Astrocyte (in vitro differentiated cells and primary cell): ENCODE measurements around the gene RGS17. TPM values are rescaled to one million over a fixed set of nuclear protein-coding genes. Genes with fewer than 3 reads are reported as not detected.

Experiments used
- DNase-seq: peaks from one replicate; pipeline ENCODE4 v3.0.0-alpha.2; 2010; ENCODE audit warnings: low read depth
- FAIRE-seq: peaks from 2 replicates; lab custom pipeline; 2011; peaks lifted over from hg19 to GRCh38; lab: Jason Lieb, UNC
- H2AFZ ChIP-seq: 2 replicates; pipeline ENCODE4 v1.6.0; 2012; ENCODE audit warnings: low read depth, low read length, inconsistent platforms
- H3K27ac ChIP-seq: 2 replicates; pipeline ENCODE4 v1.5.1; 2011; ENCODE audit warnings: low read depth, low read length, inconsistent platforms
- H3K27me3 ChIP-seq: 2 replicates; pipeline ENCODE4 v1.6.0; 2011; ENCODE audit warnings: low read length, inconsistent platforms; ENCODE audit not compliant: insufficient read depth
- H3K36me3 ChIP-seq: 2 replicates; pipeline ENCODE4 v1.5.1; 2011; ENCODE audit warnings: low read length, inconsistent platforms; ENCODE audit not compliant: insufficient read depth
- H3K4me1 ChIP-seq: 2 replicates; pipeline ENCODE4 v1.5.1; 2011; ENCODE audit warnings: low read length, inconsistent platforms; ENCODE audit not compliant: insufficient read depth
- H3K4me2 ChIP-seq: 2 replicates; pipeline ENCODE4 v1.6.0; 2012; ENCODE audit warnings: low read length, inconsistent platforms
- H3K4me3 ChIP-seq: 2 replicates; pipeline ENCODE4 v1.5.1; 2011; ENCODE audit warnings: low read depth, mild to moderate bottlenecking, low read length, inconsistent platforms; ENCODE audit not compliant: insufficient read depth
- H3K79me2 ChIP-seq: 2 replicates; pipeline ENCODE4 v1.6.0; 2012; ENCODE audit warnings: mild to moderate bottlenecking, low read length, inconsistent platforms; ENCODE audit not compliant: insufficient read depth
- H3K9ac ChIP-seq: 2 replicates; pipeline ENCODE4 v1.6.0; 2012; ENCODE audit warnings: mild to moderate bottlenecking, low read length, inconsistent platforms
- H3K9me3 ChIP-seq: 2 replicates; pipeline ENCODE4 v1.5.1; 2012; ENCODE audit warnings: low read depth, mild to moderate bottlenecking, low read length, inconsistent platforms; ENCODE audit not compliant: insufficient read depth
- H4K20me1 ChIP-seq: 2 replicates; pipeline ENCODE4 v1.6.0; 2012; ENCODE audit warnings: low read length, inconsistent platforms; ENCODE audit not compliant: insufficient read depth
- H3K27ac Mint-ChIP-seq: one replicate; pipeline ENCODE4 v1.8.0; 2021; ENCODE audit warnings: mild to moderate bottlenecking, mixed read lengths; ENCODE audit not compliant: unreplicated experiment
- H3K27me3 Mint-ChIP-seq: one replicate; pipeline ENCODE4 v1.8.0; 2021; ENCODE audit warnings: low read depth, mixed read lengths; ENCODE audit not compliant: unreplicated experiment
- H3K36me3 Mint-ChIP-seq: one replicate; pipeline ENCODE4 v1.8.0; 2021; ENCODE audit warnings: low read depth, mixed read lengths; ENCODE audit not compliant: unreplicated experiment
- H3K4me1 Mint-ChIP-seq: one replicate; pipeline ENCODE4 v1.8.0; 2021; ENCODE audit warnings: low read depth, mixed read lengths; ENCODE audit not compliant: unreplicated experiment
- H3K4me3 Mint-ChIP-seq: one replicate; pipeline ENCODE4 v1.8.0; 2021; ENCODE audit warnings: mild to moderate bottlenecking, moderate library complexity, mixed read lengths; ENCODE audit not compliant: unreplicated experiment
- H3K9me3 Mint-ChIP-seq: one replicate; pipeline ENCODE4 v1.8.0; 2021; ENCODE audit warnings: mild to moderate bottlenecking, mixed read lengths; ENCODE audit not compliant: unreplicated experiment
- EZH2 ChIP-seq: IDR thresholded peaks from 2 replicates; pipeline ENCODE4 v1.6.1; 2012; ENCODE audit warnings: mild to moderate bottlenecking, low read length, inconsistent platforms; ENCODE audit not compliant: insufficient read depth
- total RNA-seq: library from RNA; stranded (reverse); gene quantifications from 2 replicates; pipeline ENCODE4 v1.2.1, GENCODE V29; 2021
- TF ChIP-seq, protein P1 (sequence below): IDR thresholded peaks from 2 replicates; pipeline ENCODE4 v1.5.1; 2011; ENCODE audit warnings: low read depth, mild to moderate bottlenecking, inconsistent platforms, low read length, moderate library complexity; ENCODE audit not compliant: insufficient read depth

RGS17 gene
- total RNA-seq, 1 donor from 2014 or later, result 3.4 TPM

DNA sequence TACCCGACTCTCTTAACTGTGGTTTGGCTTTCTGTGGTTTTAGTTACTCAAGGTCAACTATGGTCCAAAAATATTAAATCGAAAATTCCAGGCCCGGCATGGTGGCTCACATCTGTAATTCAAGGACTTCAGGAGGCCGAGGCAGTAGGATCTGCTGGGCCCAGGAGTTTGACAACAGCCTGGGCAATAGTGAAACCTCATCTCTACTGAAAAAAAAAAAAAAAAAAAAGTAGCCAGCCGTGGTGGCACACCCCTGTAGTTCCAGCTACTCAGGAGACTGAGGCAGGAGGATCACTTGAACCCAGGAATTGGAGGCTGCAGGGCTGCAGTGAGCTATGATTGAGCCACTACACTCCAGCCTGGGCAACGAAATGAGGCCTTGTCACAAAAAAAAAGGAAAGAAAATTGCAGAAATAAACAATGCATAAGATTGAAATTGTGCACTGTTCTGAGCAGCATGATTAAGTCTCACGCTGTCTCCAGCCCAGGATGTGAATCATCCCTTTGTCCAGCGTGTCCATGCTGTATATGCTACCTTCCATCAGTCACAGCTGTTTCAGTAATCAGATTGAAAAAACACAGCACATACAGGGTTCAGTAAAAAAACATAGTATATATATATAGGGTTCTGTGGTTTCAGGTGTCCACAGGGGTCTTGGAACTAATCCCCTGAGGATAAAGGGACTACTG, 40.7 kb downstream of the RGS17 start:
- Histone ChIP-seq H3K4me1 (peaks cover 29% of the 10 kb centered on the region), H3K27ac (peak overlapping the region; percentile 59), H3K36me3 (no peaks in the 10 kb centered on the region), H4K20me1 (no peaks in the 10 kb centered on the region), H3K4me3 (peak overlapping the region; percentile 7), H3K9ac (peak overlapping the region; percentile 47), H3K79me2 (no peaks in the 10 kb centered on the region), H2AFZ (peak overlapping the region; percentile 46), H3K9me3 (no peaks in the 10 kb centered on the region), H3K4me2 (peak overlapping the region; percentile 77), H3K27me3 (no peaks in the 10 kb centered on the region)
- Mint-ChIP-seq H3K4me1 (peaks cover 34% of the 10 kb centered on the region), H3K27me3 (no peaks in the 10 kb centered on the region), H3K36me3 (no peaks in the 10 kb centered on the region), H3K9me3 (no peaks in the 10 kb centered on the region), H3K27ac (peak overlapping the region; percentile 91), H3K4me3 (no peak overlapping the region)
- FAIRE-seq (no peak), DNase-seq (peak; percentile 86)
- TF ChIP-seq EZH2, result no peak
- TF ChIP-seq, protein P1, sequence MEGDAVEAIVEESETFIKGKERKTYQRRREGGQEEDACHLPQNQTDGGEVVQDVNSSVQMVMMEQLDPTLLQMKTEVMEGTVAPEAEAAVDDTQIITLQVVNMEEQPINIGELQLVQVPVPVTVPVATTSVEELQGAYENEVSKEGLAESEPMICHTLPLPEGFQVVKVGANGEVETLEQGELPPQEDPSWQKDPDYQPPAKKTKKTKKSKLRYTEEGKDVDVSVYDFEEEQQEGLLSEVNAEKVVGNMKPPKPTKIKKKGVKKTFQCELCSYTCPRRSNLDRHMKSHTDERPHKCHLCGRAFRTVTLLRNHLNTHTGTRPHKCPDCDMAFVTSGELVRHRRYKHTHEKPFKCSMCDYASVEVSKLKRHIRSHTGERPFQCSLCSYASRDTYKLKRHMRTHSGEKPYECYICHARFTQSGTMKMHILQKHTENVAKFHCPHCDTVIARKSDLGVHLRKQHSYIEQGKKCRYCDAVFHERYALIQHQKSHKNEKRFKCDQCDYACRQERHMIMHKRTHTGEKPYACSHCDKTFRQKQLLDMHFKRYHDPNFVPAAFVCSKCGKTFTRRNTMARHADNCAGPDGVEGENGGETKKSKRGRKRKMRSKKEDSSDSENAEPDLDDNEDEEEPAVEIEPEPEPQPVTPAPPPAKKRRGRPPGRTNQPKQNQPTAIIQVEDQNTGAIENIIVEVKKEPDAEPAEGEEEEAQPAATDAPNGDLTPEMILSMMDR, result no peak

DNA sequence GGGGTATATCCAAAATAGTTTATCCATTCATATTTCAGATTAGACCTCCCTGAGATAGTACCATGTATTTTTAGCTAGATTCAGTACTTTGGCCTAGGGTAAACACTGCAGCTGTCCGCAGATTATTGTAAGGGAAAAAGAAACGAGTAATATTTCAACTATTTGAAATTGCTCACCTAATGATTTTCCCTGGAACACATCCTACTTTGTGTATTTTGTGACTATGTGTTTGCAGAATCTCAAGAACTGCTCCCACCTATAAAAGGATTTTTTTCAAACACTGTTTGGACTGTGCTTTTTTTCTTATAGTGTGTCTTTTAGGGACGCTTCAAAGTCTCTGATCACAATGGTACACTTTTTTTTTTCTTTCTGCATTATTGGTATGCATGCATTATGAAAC, 42.3 kb downstream of the RGS17 start:
- TF ChIP-seq EZH2, result no peak
- TF ChIP-seq, protein P1, result no peak
- H3K27me3 Mint-ChIP-seq, result no peaks in the 10 kb centered on the region
- no peaks in the 10 kb centered on the region for H3K27me3 ChIP-seq
- H3K27ac ChIP-seq, result no peak overlapping the region
- FAIRE-seq, result no peak
- H3K4me1 ChIP-seq, result peaks cover 29% of the 10 kb centered on the region
- no peak overlapping the region for H3K4me3 Mint-ChIP-seq
- no peak overlapping the region for H3K4me3 ChIP-seq
- H3K36me3 ChIP-seq, result no peaks in the 10 kb centered on the region
- no peaks in the 10 kb centered on the region for H3K79me2 ChIP-seq
- no peaks in the 10 kb centered on the region for H3K36me3 Mint-ChIP-seq
- no peak for DNase-seq
- H4K20me1 ChIP-seq, result no peaks in the 10 kb centered on the region
- no peaks in the 10 kb centered on the region for H3K9me3 Mint-ChIP-seq
- no peak overlapping the region for H3K9ac ChIP-seq
- no peak overlapping the region for H3K4me2 ChIP-seq
- no peak overlapping the region for H2AFZ ChIP-seq
- peaks cover 39% of the 10 kb centered on the region for H3K4me1 Mint-ChIP-seq
- H3K27ac Mint-ChIP-seq, result no peak overlapping the region
- no peaks in the 10 kb centered on the region for H3K9me3 ChIP-seq

DNA sequence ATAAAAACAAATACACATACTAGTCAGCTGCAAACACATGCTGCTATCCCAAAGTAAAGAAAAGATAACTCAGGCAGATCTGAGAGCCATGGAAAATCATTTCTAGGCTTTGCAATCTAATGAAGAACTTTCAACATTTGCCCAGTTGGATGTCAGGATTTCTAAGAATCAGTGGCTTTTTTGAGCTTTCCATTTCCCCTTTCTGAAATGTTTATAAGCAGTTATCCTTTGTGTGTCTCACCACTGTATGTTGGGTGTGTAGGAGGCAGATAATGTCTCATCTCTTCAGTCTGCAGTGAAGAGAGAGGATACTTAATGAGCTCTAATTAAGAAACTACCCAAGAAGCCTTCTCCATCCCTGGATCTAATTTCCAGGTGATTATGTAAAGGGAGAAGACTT, 43.6 kb downstream of the RGS17 start:
- Histone ChIP-seq H3K36me3 (no peaks in the 10 kb centered on the region), H3K4me3 (no peak overlapping the region), H3K27me3 (no peaks in the 10 kb centered on the region), H2AFZ (no peak overlapping the region), H3K9ac (no peak overlapping the region), H4K20me1 (no peaks in the 10 kb centered on the region), H3K27ac (no peak overlapping the region), H3K9me3 (no peaks in the 10 kb centered on the region), H3K79me2 (no peaks in the 10 kb centered on the region), H3K4me1 (peaks cover 20% of the 10 kb centered on the region), H3K4me2 (no peak overlapping the region)
- Mint-ChIP-seq H3K4me3 (no peak overlapping the region), H3K27me3 (no peaks in the 10 kb centered on the region), H3K36me3 (no peaks in the 10 kb centered on the region), H3K9me3 (no peaks in the 10 kb centered on the region), H3K4me1 (peaks cover 27% of the 10 kb centered on the region), H3K27ac (no peak overlapping the region)
- DNase-seq (no peak), FAIRE-seq (no peak)
- no peak for TF ChIP-seq EZH2
- TF ChIP-seq, protein P1, result no peak
